22Rv1 (cell line): ENCODE results near the gene CFAP46.

Experiments used
- CTCF ChIP-seq: fragments of 450-650 bp; IDR thresholded peaks from 2 replicates; pipeline ENCODE4 v1.5.1; 2017; ENCODE audit warnings: mild to moderate bottlenecking
- ZFX ChIP-seq: fragments of 450-650 bp; IDR thresholded peaks from 2 replicates; pipeline ENCODE4 v1.6.1; 2017; ENCODE audit warnings: antibody characterized with exemption, borderline replicate concordance

- no peak for TF ChIP-seq CTCF
- no peak for TF ChIP-seq ZFX
These were observed 19.5 kb downstream of the CFAP46 start for GRCh38 chr10:132922872-132923271.
